ENCODE measurements around the gene ELN.

DNA sequence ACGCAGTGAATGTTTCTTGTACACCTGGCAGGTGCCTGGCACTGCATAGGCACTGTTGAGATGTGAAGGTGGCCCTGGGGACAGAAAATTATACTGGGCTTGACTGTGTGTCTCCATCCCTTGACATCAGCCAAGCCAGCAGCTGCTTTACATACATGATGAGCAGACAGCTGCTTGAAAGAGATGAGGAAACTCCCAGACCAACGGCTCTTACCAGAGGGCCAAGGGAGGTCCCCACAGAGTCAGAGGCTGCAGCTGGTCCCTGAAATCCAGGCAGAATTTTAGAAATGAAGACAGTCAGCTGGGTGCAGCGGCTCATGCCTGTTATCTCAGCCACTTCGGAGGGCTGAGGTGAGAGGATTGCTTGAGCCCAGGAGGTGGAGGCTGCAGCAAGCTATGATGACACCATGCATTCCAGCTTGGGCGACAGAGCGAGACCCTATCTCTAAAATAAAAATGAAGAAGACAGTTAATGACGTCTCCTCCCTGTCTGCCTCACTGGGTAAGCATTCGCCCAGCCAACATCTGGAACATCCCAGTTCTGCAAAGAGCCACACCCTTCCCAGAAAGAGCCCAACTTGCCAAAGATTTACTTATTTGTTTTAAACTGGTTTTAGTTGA, 73.2 kb downstream of the ELN start:
- TF ChIP-seq EZH2phosphoT487 (IDR thresholded peaks at IDR 0.05; ENCODE audit: low read depth, severe bottlenecking, unreplicated experiment): no peak
- TF ChIP-seq EZH2 (IDR thresholded peaks at IDR 0.05; ENCODE audit: borderline replicate concordance): no peak
- TF ChIP-seq CTCF (IDR thresholded peaks at IDR 0.05; ENCODE audit: poor library complexity): no peak

Measured in hepatocyte (in vitro differentiated cells).